HCT116 (cell line): ENCODE data around the gene LRRC42. TPM values are rescaled to one million over a fixed set of nuclear protein-coding genes. Genes with fewer than 3 reads are reported as not detected.

ENCODE experiments used
- ATAC-seq: fragments of 200-7000 bp; cut with Tn5 transposase; 2 replicates; pipeline ENCODE4 v1.9.1; 2020; ENCODE audit warnings: mild to moderate bottlenecking, moderate library complexity
- BruUV-seq: library from RNA; stranded (reverse); fragments of 400-500 nt; replicated peaks from 2 replicates; lab custom pipeline; 2021; lab: Mats Ljungman, UMichigan
- CTCF ChIA-PET: fragments of 300-600 bp; sonication (Branson Sonifier 250); formaldehyde crosslinking; loops from one replicate; lab custom pipeline; 2021; ENCODE audit warnings: antibody characterized with exemption; lab: Charles Lee
- POLR2A ChIA-PET: fragments of 300-600, 350-600 bp; sonication (Branson Sonifier 250); formaldehyde crosslinking; loops from one replicate; lab custom pipeline; 2021; ENCODE audit warnings: antibody characterized with exemption; lab: Charles Lee
- RAD21 ChIA-PET, 2 experiments: fragments of 300-600 bp; sonication (Branson Sonifier 250); formaldehyde crosslinking; loops; one replicate each; lab custom pipeline; 2023; ENCODE audit warnings: low total read pairs in 2 of 2; ENCODE audit not compliant: uncharacterized antibody in 2 of 2, unreplicated experiment in 2 of 2, low non-redundant PET in 1 of 2; lab: Charles Lee
- DNase-seq: peaks from one replicate; pipeline ENCODE4 v3.0.0-alpha.2; 2010; ENCODE audit warnings: low read depth, low spot score
- H2AFZ ChIP-seq: fragments of 200-600 bp; shearing (Covaris generic), sonication (generic); 2 replicates; pipeline ENCODE4 v1.6.1; 2017; ENCODE audit warnings: low read depth, mixed run types, mixed read lengths, antibody characterized with exemption, low read length; ENCODE audit not compliant: poor library complexity, severe bottlenecking
- H3K27ac ChIP-seq: 2 replicates; pipeline ENCODE4 v1.5.1; 2012; ENCODE audit warnings: low read depth, low read length
- H3K27me3 ChIP-seq: fragments of 200-600 bp; sonication (generic); 2 replicates; pipeline ENCODE4 v1.6.1; 2016; ENCODE audit warnings: mixed run types, low read length, mixed read lengths; ENCODE audit not compliant: insufficient read depth
- H3K36me3 ChIP-seq, 2 experiments: fragments of 200-500 bp in 1 of 2; fragments of 200-600 bp in 1 of 2; sonication (Bioruptor generic) in 1 of 2; sonication (generic) in 1 of 2; 2 replicates each; pipeline versions ENCODE4 v1.5.1 to v1.6.1; 2014 to 2016; ENCODE audit warnings: low read length in 2 of 2, inconsistent platforms in 1 of 2, mixed read lengths in 1 of 2, mixed run types in 1 of 2; ENCODE audit not compliant: insufficient read depth in 2 of 2, control insufficient read depth in 1 of 2
- H3K4me1 ChIP-seq, 2 experiments: fragments of 200-600 bp in 1 of 2; sonication (generic) in 1 of 2; 2 replicates each; pipeline versions ENCODE4 v1.5.1 to v1.6.1; 2012 to 2017; ENCODE audit warnings: low read length in 2 of 2, inconsistent platforms in 1 of 2, mild to moderate bottlenecking in 1 of 2, mixed read lengths in 1 of 2, mixed run types in 1 of 2, moderate library complexity in 1 of 2; ENCODE audit not compliant: insufficient read depth in 2 of 2, control insufficient read depth in 1 of 2
- H3K4me2 ChIP-seq: fragments of 200-600 bp; sonication (generic); 2 replicates; pipeline ENCODE4 v1.6.1; 2017; ENCODE audit warnings: mixed run types, low read length, mixed read lengths
- H3K4me3 ChIP-seq, 2 experiments: fragments of 200-600 bp in 1 of 2; sonication (generic) in 1 of 2; replicated peaks in 1 of 2; 2 replicates each; pipeline ENCODE4 v1.5.1; 2011 to 2016; ENCODE audit warnings: low read length in 2 of 2, control low read depth in 1 of 2, low read depth in 1 of 2, mild to moderate bottlenecking in 1 of 2, mixed read lengths in 1 of 2, mixed run types in 1 of 2
- H3K79me2 ChIP-seq: fragments of 200-600 bp; sonication (generic); 2 replicates; pipeline ENCODE4 v1.6.1; 2017; ENCODE audit warnings: mild to moderate bottlenecking, mixed run types, low read length, moderate library complexity, mixed read lengths; ENCODE audit not compliant: insufficient read depth
- H3K9ac ChIP-seq: fragments of 200-600 bp; sonication (generic); 2 replicates; pipeline ENCODE4 v1.6.1; 2016; ENCODE audit warnings: low read length, mixed read lengths
- H3K9me2 ChIP-seq: fragments of 200-600 bp; sonication (generic), shearing (Covaris generic); 2 replicates; pipeline ENCODE4 v1.6.1; 2017; ENCODE audit warnings: mixed run types, mild to moderate bottlenecking, moderate library complexity; ENCODE audit not compliant: insufficient read depth
- H3K9me3 ChIP-seq, 2 experiments: fragments of 200-500 bp in 1 of 2; fragments of 200-600 bp in 1 of 2; sonication (Bioruptor generic) in 1 of 2; sonication (generic) in 1 of 2; 2 replicates each; pipeline ENCODE4 v1.6.1; 2014 to 2017; ENCODE audit warnings: low read length in 2 of 2, mixed read lengths in 2 of 2, inconsistent platforms in 1 of 2, low read depth in 1 of 2, mild to moderate bottlenecking in 1 of 2, mixed run types in 1 of 2, moderate library complexity in 1 of 2; ENCODE audit not compliant: control insufficient read depth in 1 of 2, insufficient read depth in 1 of 2
- H4K20me1 ChIP-seq: fragments of 200-600 bp; sonication (generic), shearing (Covaris generic); 2 replicates; pipeline ENCODE4 v1.6.1; 2017; ENCODE audit warnings: mixed run types, mild to moderate bottlenecking, moderate library complexity; ENCODE audit not compliant: insufficient read depth
- CBX3 ChIP-seq: IDR thresholded peaks from 2 replicates; pipeline ENCODE4 v1.6.1; 2012; ENCODE audit warnings: low read depth
- CTCF ChIP-seq, 3 experiments: fragments of 200-600 bp in 1 of 3; sonication (generic) in 1 of 3; IDR thresholded peaks in 2 of 3; conservative IDR thresholded peaks in 1 of 3; 2 replicates each; pipeline ENCODE4 v1.5.1; 2012 to 2017; ENCODE audit warnings: low read depth in 2 of 3, low read length in 2 of 3, antibody characterized with exemption in 1 of 3, borderline replicate concordance in 1 of 3, control low read depth in 1 of 3, mild to moderate bottlenecking in 1 of 3, mixed read lengths in 1 of 3, mixed run types in 1 of 3, moderate library complexity in 1 of 3; ENCODE audit not compliant: insufficient read depth in 1 of 3
- EGR1 ChIP-seq: IDR thresholded peaks from 2 replicates; pipeline ENCODE4 v1.6.1; 2012; ENCODE audit warnings: low read depth
- ELF1 ChIP-seq: IDR thresholded peaks from 2 replicates; pipeline ENCODE4 v1.6.1; 2012; ENCODE audit warnings: low read depth, borderline replicate concordance
- EZH2 ChIP-seq: fragments of 200-600 bp; sonication (generic); IDR thresholded peaks from 2 replicates; pipeline ENCODE4 v1.6.1; 2017; ENCODE audit warnings: antibody characterized with exemption, mixed run types
- EZH2phosphoT487 ChIP-seq: fragments of 200-600 bp; IDR thresholded peaks from 2 replicates; pipeline ENCODE4 v1.6.1; 2018; ENCODE audit warnings: antibody characterized with exemption, borderline replicate concordance
- MAX ChIP-seq: IDR thresholded peaks from 2 replicates; pipeline ENCODE4 v1.6.1; 2012
- POLR2AphosphoS5 ChIP-seq: IDR thresholded peaks from 2 replicates; pipeline ENCODE4 v1.6.1; 2011; ENCODE audit warnings: mild to moderate bottlenecking, low read depth, low read length, moderate library complexity
- REST ChIP-seq: IDR thresholded peaks from 2 replicates; pipeline ENCODE4 v1.6.1; 2012; ENCODE audit warnings: low read depth
- SRF ChIP-seq: IDR thresholded peaks from 2 replicates; pipeline ENCODE4 v1.6.1; 2012; ENCODE audit warnings: low read depth
- YY1 ChIP-seq: IDR thresholded peaks from 2 replicates; pipeline ENCODE4 v1.6.1; 2011; ENCODE audit warnings: low read length, low read depth, moderate library complexity, mild to moderate bottlenecking; ENCODE audit not compliant: insufficient replicate concordance; ENCODE audit errors: extremely low read depth
- ZFX ChIP-seq: fragments of 450-650 bp; IDR thresholded peaks from 2 replicates; pipeline ENCODE4 v1.6.1; 2017
- intact Hi-C: fragments of 100-400 bp; cut with micrococcal nuclease; formaldehyde crosslinking; loops from 2 replicates; pipeline ENCODE4 v1.10.0; 2022
- total RNA-seq: library from RNA; stranded (reverse); gene quantifications from one replicate; pipeline ENCODE4 v1.2.1, GENCODE V29; 2021; ENCODE audit not compliant: unreplicated experiment

LRRC42 gene
- total RNA-seq, 1 experiment from 2014 or later, result 62.5 TPM

GRCh38 chr1:53911442-53911841 is 34.7 kb upstream of the LRRC42 start:
- Histone ChIP-seq H3K4me2 (no peak overlapping the region), H3K9me2 (no peaks in the 10 kb centered on the region), H3K27me3 (no peaks in the 10 kb centered on the region), H3K9ac (no peak overlapping the region), H3K27ac (no peak overlapping the region), H3K4me1 (peaks cover 0 to 4% of the 10 kb centered on the region in 2 experiments; a peak in 1 of 4 replicates), H4K20me1 (no peaks in the 10 kb centered on the region), H3K79me2 (no peaks in the 10 kb centered on the region), H3K4me3 (no peak overlapping the region), H3K9me3 (no peaks in the 10 kb centered on the region), H3K36me3 (no peaks in the 10 kb centered on the region), H2AFZ (no peak overlapping the region)
- POLR2A ChIA-PET, result no interaction called here
- no peak for DNase-seq
- no peak for ATAC-seq
- RAD21 ChIA-PET, result no interaction called here
- no TSS peak for BruUV-seq
- TF ChIP-seq YY1 (no peak), EZH2phosphoT487 (no peak), REST (no peak), EGR1 (no peak), EZH2 (no peak), SRF (no peak), ZFX (no peak), MAX (no peak), CBX3 (no peak), ELF1 (no peak), CTCF (IDR thresholded peaks at IDR 0.05 in 2 of 3, conservative IDR thresholded peaks at IDR 0.05 in 1 of 3; ENCODE audit: borderline replicate concordance in 1 of 3, insufficient read depth in 1 of 3, low read depth in 2 of 3, low read length in 2 of 3) (no peak), POLR2AphosphoS5 (no peak)
- CTCF ChIA-PET, result no interaction called here
- intact Hi-C loops, result no loop called here
